H1 (cell line): Measurements from ENCODE around the gene DENND10. TPM values are rescaled to one million over a fixed set of nuclear protein-coding genes. Genes with fewer than 3 reads are reported as not detected.

ENCODE experiments used
- CTCF ChIA-PET: fragments of 300-600 bp; sonication (Branson Sonifier 250); formaldehyde crosslinking; loops from one replicate; lab custom pipeline; 2021; ENCODE audit not compliant: partially characterized antibody; lab: Charles Lee
- POLR2A ChIA-PET: fragments of 300-600 bp; sonication (Branson Sonifier 250); formaldehyde crosslinking; loops from one replicate; lab custom pipeline; 2021; ENCODE audit warnings: inconsistent platforms; ENCODE audit not compliant: partially characterized antibody; lab: Charles Lee
- DNase-seq, 2 experiments: peaks; one replicate each; pipeline versions ENCODE4 v3.0.0 to v3.0.0-alpha.2; 2010 to 2022; ENCODE audit warnings: low spot score in 2 of 2, low read depth in 1 of 2, mixed read lengths in 1 of 2
- FAIRE-seq: peaks from 2 replicates; lab custom pipeline; 2011; peaks lifted over from hg19 to GRCh38; lab: Jason Lieb, UNC
- H2AFZ ChIP-seq: 2 replicates; pipeline ENCODE4 v1.8.1; 2012; ENCODE audit warnings: low read length, inconsistent platforms
- H2AK5ac ChIP-seq: 2 replicates; pipeline ENCODE4 v1.6.1; 2013; ENCODE audit warnings: low read depth, low read length
- H2BK120ac ChIP-seq: replicated peaks from 2 replicates; pipeline ENCODE3; 2013; ENCODE audit warnings: low read depth, low read length, inconsistent platforms
- H2BK12ac ChIP-seq: 2 replicates; pipeline ENCODE4 v1.6.1; 2013; ENCODE audit warnings: low read depth, low read length
- H2BK15ac ChIP-seq: 2 replicates; pipeline ENCODE4 v1.6.1; 2013; ENCODE audit warnings: low read length
- H2BK20ac ChIP-seq: 2 replicates; pipeline ENCODE4 v1.6.1; 2013; ENCODE audit warnings: low read length
- H2BK5ac ChIP-seq: 2 replicates; pipeline ENCODE4 v1.6.1; 2013; ENCODE audit warnings: low read depth, low read length
- H3K14ac ChIP-seq: 2 replicates; pipeline ENCODE4 v1.6.1; 2013; ENCODE audit warnings: inconsistent platforms; ENCODE audit not compliant: insufficient read length
- H3K18ac ChIP-seq: 2 replicates; pipeline ENCODE4 v1.6.1; 2013; ENCODE audit warnings: low read length; ENCODE audit errors: extremely low read depth
- H3K23ac ChIP-seq: 2 replicates; pipeline ENCODE4 v1.6.1; 2013; ENCODE audit warnings: inconsistent platforms; ENCODE audit not compliant: insufficient read length
- H3K23me2 ChIP-seq: 2 replicates; pipeline ENCODE4 v1.6.1; 2013; ENCODE audit warnings: low read depth, low read length
- H3K27ac ChIP-seq: 2 replicates; pipeline ENCODE4 v1.6.1; 2011; ENCODE audit warnings: low read depth, low read length, inconsistent platforms
- H3K27me3 ChIP-seq, 4 experiments: replicated peaks in 1 of 4; 1 replicate in 1 of 4; 2 replicates in 3 of 4; pipeline versions ENCODE4 v1.6.1 to v1.8.1; 2011 to 2013; ENCODE audit warnings: low read length in 3 of 4, mild to moderate bottlenecking in 3 of 4, inconsistent platforms in 2 of 4, mixed read lengths in 2 of 4, moderate library complexity in 1 of 4; ENCODE audit not compliant: control insufficient read depth in 3 of 4, insufficient read depth in 3 of 4; ENCODE audit errors: extremely low read depth in 1 of 4
- H3K36me3 ChIP-seq, 4 experiments: 2 replicates each; pipeline versions ENCODE4 v1.6.1 to v1.8.1; 2011 to 2013; ENCODE audit warnings: mild to moderate bottlenecking in 4 of 4, low read length in 3 of 4, moderate library complexity in 2 of 4, control low read depth in 1 of 4, inconsistent platforms in 1 of 4; ENCODE audit not compliant: insufficient read depth in 4 of 4, control insufficient read depth in 2 of 4
- H3K4ac ChIP-seq: replicated peaks from 2 replicates; pipeline ENCODE3; 2013; ENCODE audit warnings: low read length, low read depth, mixed read lengths, inconsistent platforms; ENCODE audit not compliant: insufficient read length
- H3K4me1 ChIP-seq, 4 experiments: replicated peaks in 1 of 4; 1 replicate in 1 of 4; 2 replicates in 3 of 4; pipeline versions ENCODE4 v1.6.1 to v1.8.1; 2011 to 2013; ENCODE audit warnings: low read length in 3 of 4, inconsistent platforms in 2 of 4, mixed read lengths in 1 of 4; ENCODE audit not compliant: insufficient read depth in 4 of 4, control insufficient read depth in 3 of 4
- H3K4me2 ChIP-seq, 2 experiments: 2 replicates each; pipeline versions ENCODE4 v1.6.1 to v1.8.1; 2011 to 2013; ENCODE audit warnings: low read depth in 2 of 2, low read length in 2 of 2, control low read depth in 1 of 2, inconsistent platforms in 1 of 2, mild to moderate bottlenecking in 1 of 2; ENCODE audit not compliant: insufficient read depth in 1 of 2
- H3K4me3 ChIP-seq, 4 experiments: fragments of 200-600, 300-600 bp in 1 of 4; sonication (generic), shearing (Covaris generic), sonication (Bioruptor Twin) in 1 of 4; 2 replicates each; pipeline versions ENCODE4 v1.5.1 to v1.8.1; 2011 to 2016; ENCODE audit warnings: low read length in 4 of 4, low read depth in 3 of 4, control low read depth in 2 of 4, inconsistent platforms in 2 of 4, mild to moderate bottlenecking in 2 of 4, mixed read lengths in 1 of 4, moderate library complexity in 1 of 4; ENCODE audit not compliant: insufficient read depth in 2 of 4; ENCODE audit errors: extremely low read depth in 1 of 4
- H3K56ac ChIP-seq: replicated peaks from 2 replicates; pipeline ENCODE3; 2013; ENCODE audit warnings: low read depth, mild to moderate bottlenecking, mixed read lengths, low read length, inconsistent platforms; ENCODE audit not compliant: insufficient read length
- H3K79me1 ChIP-seq: 2 replicates; pipeline ENCODE4 v1.6.1; 2013; ENCODE audit warnings: low read depth, low read length, control low read depth
- H3K79me2 ChIP-seq, 2 experiments: 2 replicates each; pipeline versions ENCODE4 v1.6.1 to v1.8.1; 2012 to 2013; ENCODE audit warnings: low read length in 2 of 2, mild to moderate bottlenecking in 2 of 2, inconsistent platforms in 1 of 2; ENCODE audit not compliant: insufficient read depth in 2 of 2, control insufficient read depth in 1 of 2
- H3K9ac ChIP-seq, 4 experiments: replicated peaks in 1 of 4; 1 replicate in 1 of 4; 2 replicates in 3 of 4; pipeline versions ENCODE4 v1.6.1 to v1.8.1; 2011 to 2013; ENCODE audit warnings: low read depth in 3 of 4, low read length in 3 of 4, control low read depth in 2 of 4, mild to moderate bottlenecking in 2 of 4, moderate library complexity in 2 of 4, inconsistent platforms in 1 of 4; ENCODE audit errors: extremely low read depth in 1 of 4
- H3K9me3 ChIP-seq, 2 experiments: 2 replicates each; pipeline versions ENCODE4 v1.6.1 to v1.8.1; 2012 to 2013; ENCODE audit warnings: mild to moderate bottlenecking in 2 of 2, moderate library complexity in 2 of 2, control low read depth in 1 of 2, inconsistent platforms in 1 of 2, low read depth in 1 of 2, low read length in 1 of 2, mixed read lengths in 1 of 2; ENCODE audit not compliant: insufficient read depth in 2 of 2
- H4K20me1 ChIP-seq, 2 experiments: replicated peaks in 1 of 2; 2 replicates each; pipeline versions ENCODE3 to v1.8.1; 2011 to 2013; ENCODE audit warnings: inconsistent platforms in 2 of 2, low read length in 2 of 2, mild to moderate bottlenecking in 1 of 2; ENCODE audit not compliant: insufficient read depth in 2 of 2, control insufficient read depth in 1 of 2
- H4K5ac ChIP-seq: 2 replicates; pipeline ENCODE4 v1.6.1; 2013; ENCODE audit warnings: low read length, low read depth, mixed read lengths, inconsistent platforms; ENCODE audit not compliant: insufficient read length
- H4K8ac ChIP-seq: 2 replicates; pipeline ENCODE4 v1.8.0; 2013; ENCODE audit warnings: mild to moderate bottlenecking, moderate library complexity, low read length, inconsistent platforms; ENCODE audit not compliant: insufficient read depth; ENCODE audit errors: extremely low read depth
- H4K91ac ChIP-seq: replicated peaks from 2 replicates; pipeline ENCODE3; 2013; ENCODE audit warnings: low read length, mixed read lengths, inconsistent platforms; ENCODE audit not compliant: insufficient read length
- CHD2 ChIP-seq: IDR thresholded peaks from 2 replicates; pipeline ENCODE4 v1.6.1; 2012; ENCODE audit warnings: low read length, improper control_type of control experiment
- KDM4A ChIP-seq: IDR thresholded peaks from one replicate; pipeline ENCODE4 v1.7.1; 2012; ENCODE audit warnings: low read depth, mild to moderate bottlenecking, moderate library complexity, low read length, inconsistent platforms; ENCODE audit not compliant: severe bottlenecking
- WGBS, 2 experiments: shearing (Covaris generic) in 1 of 2; methylation state at CpG; one replicate each; pipeline versions ENCODE4 v1.1.6 to v1.1.7; 2013 to 2015; ENCODE audit warnings: low lambda C conversion rate in 2 of 2, mixed read lengths in 2 of 2, inconsistent platforms in 1 of 2, low coverage in 1 of 2, missing lambda C conversion rate in 1 of 2; ENCODE audit not compliant: insufficient replicate concordance in 2 of 2, insufficient coverage in 1 of 2, insufficient read length in 1 of 2; ENCODE audit errors: extremely low coverage in 1 of 2, missing lambda C conversion rate in 1 of 2; 5-methylcytosine and 5-hydroxymethylcytosine counted together
- polyA plus RNA-seq, 7 experiments: library from polyadenylated mRNA; depleted of rRNA in 3 of 7; stranded (reverse) in 5 of 7; unstranded in 2 of 7; fragments of >200 nt in 5 of 7; fragments of 200-250 nt in 2 of 7; gene quantifications; 1 replicate in 5 of 7; 2 replicates in 1 of 7; 4 replicates in 1 of 7; pipeline versions ENCODE4 v1.2.1 to v1.2.3, GENCODE V29; 2011 to 2013; ENCODE audit warnings: missing spikeins in 2 of 7, mixed read lengths in 2 of 7
- total RNA-seq: library from RNA; stranded (reverse); fragmentation: NEBNext Ultra II Directional; extraction: Animal tissue kit (Norgen Biotek cat#: 25700); gene quantifications from 2 replicates; pipeline ENCODE4 v1.2.1, GENCODE V29; 2021

The DENND10 gene
- total and polyA plus RNA-seq, 2 of the 8 experiments (the other 6 are each of a cell fraction or from before 2014, with no cell fraction given) = 49.3 to 64.4 TPM

DNA sequence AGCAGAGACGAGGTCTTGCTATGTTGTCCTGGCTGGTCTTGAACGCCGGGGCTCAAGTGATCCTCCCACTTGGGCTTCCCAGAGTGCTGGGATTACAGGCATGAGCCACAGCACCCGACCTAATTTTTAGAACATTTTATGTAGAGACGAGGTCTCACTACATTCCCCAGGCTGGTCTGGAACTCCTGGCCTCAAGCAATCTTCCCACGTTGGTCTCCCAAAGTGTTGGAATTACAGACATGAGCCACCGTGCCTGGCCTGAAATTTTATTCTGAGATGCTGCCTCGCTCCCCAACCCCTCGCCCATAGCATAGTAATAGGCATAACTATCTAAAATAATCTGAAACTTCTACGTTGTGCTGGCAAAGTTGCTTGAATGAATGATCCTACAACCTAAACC is 39.7 kb downstream of the DENND10 start:
- Histone ChIP-seq H3K23me2 (no peaks in the 10 kb centered on the region), H2AK5ac (no peak overlapping the region), H3K27ac (no peak overlapping the region), H3K23ac (no peak overlapping the region), H3K79me2 (no peaks in the 10 kb centered on the region), H4K8ac (no peak overlapping the region), H3K4me1 (no peaks in the 10 kb centered on the region), H2BK12ac (no peak overlapping the region), H3K4me3 (no peak overlapping the region), H2AFZ (no peak overlapping the region), H2BK120ac (no peak overlapping the region), H3K79me1 (no peaks in the 10 kb centered on the region), H2BK15ac (no peak overlapping the region), H3K9ac (no peak overlapping the region), H3K14ac (no peak overlapping the region), H3K9me3 (no peaks in the 10 kb centered on the region), H3K4me2 (no peak overlapping the region), H3K4ac (no peak overlapping the region), H3K18ac (no peak overlapping the region), H3K27me3 (no peaks in the 10 kb centered on the region), H4K20me1 (peaks cover 3 to 7% of the 10 kb centered on the region in 2 experiments), H2BK20ac (no peak overlapping the region), H4K91ac (no peak overlapping the region), H4K5ac (no peak overlapping the region), H3K56ac (no peak overlapping the region), H2BK5ac (no peak overlapping the region), H3K36me3 (0 out of 8 replicates have a peak, but pooled peaks cover 0 to under 1% (median 0%) of the 10 kb centered on the region in 4 experiments)
- FAIRE-seq = no peak
- no peak for DNase-seq
- CTCF ChIA-PET = interaction anchor here (1.0 to 1.2 kb wide), 2 partner anchors 279 to 300 kb away, joined by 4 to 5 read pairs; no protein-coding TSS in a partner anchor
- TF ChIP-seq KDM4A (no peak), CHD2 (no peak)
- 90% methylated on average over 10 of the region's 10 CpGs; no CpG with 5 or more reads in 1 of the 2 experiments for WGBS, 2 experiments
- POLR2A ChIA-PET = interaction anchor here (0.9 kb wide), 1 partner anchor 12 kb away, joined by 3 read pairs; no protein-coding TSS in a partner anchor
